ENCODE data around the gene C1orf174.

Gene C1orf174

GRCh38 chr1:3893190-3893589 is 6.9 kb downstream of the C1orf174 start:
- no peak for DNase-seq

GRCh38 chr1:3892748-3893147 is 7.3 kb downstream of the C1orf174 start:
- DNase-seq: no peak

- no peak for DNase-seq
Observed at GRCh38 chr1:3891329-3891865, 8.7 kb downstream of the C1orf174 start.

- DNase-seq: no peak
Observed at GRCh38 chr1:3890389-3891328, 9.4 kb downstream of the C1orf174 start.

GRCh38 chr1:3889936-3890335 is 10.1 kb downstream of the C1orf174 start:
- DNase-seq: no peak

GRCh38 chr1:3888301-3888700 is 11.8 kb downstream of the C1orf174 start:
- DNase-seq: no peak

- no peak for DNase-seq
Observed at GRCh38 chr1:3886691-3887090, 13.4 kb downstream of the C1orf174 start.

- no peak for DNase-seq
Observed at GRCh38 chr1:3886106-3886670, 13.9 kb downstream of the C1orf174 start.

GRCh38 chr1:3885611-3886010 is 14.5 kb downstream of the C1orf174 start:
- no peak for DNase-seq

GRCh38 chr1:3884966-3885365 is 15.1 kb downstream of the C1orf174 start:
- no peak for DNase-seq

- DNase-seq: no peak
Observed at GRCh38 chr1:3883194-3883925, 16.7 kb downstream of the C1orf174 start.

- DNase-seq: no peak
Observed at GRCh38 chr1:3881193-3881480, 18.9 kb downstream of the C1orf174 start.

GRCh38 chr1:3880429-3881192 is 19.5 kb downstream of the C1orf174 start:
- no peak for DNase-seq

GRCh38 chr1:3879787-3880428 is 20.2 kb downstream of the C1orf174 start:
- no peak for DNase-seq

GRCh38 chr1:3879099-3879498 is 21.0 kb downstream of the C1orf174 start:
- no peak for DNase-seq

GRCh38 chr1:3876716-3877115 is 23.4 kb downstream of the C1orf174 start:
- DNase-seq: no peak

GRCh38 chr1:3874736-3875135 is 25.3 kb downstream of the C1orf174 start:
- no peak for DNase-seq

- DNase-seq: no peak
Observed at GRCh38 chr1:3872546-3872945, 27.5 kb downstream of the C1orf174 start.

GRCh38 chr1:3871451-3871805 is 28.6 kb downstream of the C1orf174 start:
- no peak for DNase-seq

- no peak for DNase-seq
Observed at GRCh38 chr1:3869751-3870301, 30.2 kb downstream of the C1orf174 start.

GRCh38 chr1:3868464-3869006 is 31.5 kb downstream of the C1orf174 start:
- no peak for DNase-seq

Data from RPMI8226 (cell line).